Lower leg skin (tissue), 4 donors: ENCODE data around the gene PPP6R3. TPM values are rescaled to one million over a fixed set of nuclear protein-coding genes. Genes with fewer than 3 reads are reported as not detected.

ENCODE experiments used
- DNase-seq, 2 donors: peaks; one replicate each; pipeline ENCODE4 v3.0.0-alpha.2; 2019; ENCODE audit warnings: low spot score in 2 of 2
- H3K4me3 ChIP-seq: fragments of 200-600 bp; sonication (generic); 2 replicates; pipeline ENCODE4 v1.5.1; 2017; ENCODE audit warnings: mild to moderate bottlenecking, low read depth; ENCODE audit not compliant: poor library complexity, severe bottlenecking
- POLR2A ChIP-seq, 2 donors: fragments of 450-650 bp; IDR thresholded peaks; one replicate each; pipeline ENCODE4 v1.6.1; 2016 to 2017; ENCODE audit warnings: antibody characterized with exemption in 2 of 2, mild to moderate bottlenecking in 1 of 2, moderate library complexity in 1 of 2
- WGBS, 2 donors: methylation state at CpG; one replicate each; pipeline ENCODE4 v1.1.5; 2018; 5-methylcytosine and 5-hydroxymethylcytosine counted together
- intact Hi-C: fragments of 100-400 bp; cut with DNase I; formaldehyde crosslinking; loops from one replicate; pipeline ENCODE4 v1.15.0; 2023; ENCODE audit warnings: low total_unique reads
- total RNA-seq, 4 donors: library from RNA; depleted of rRNA; stranded (reverse); fragments of >200 nt; gene quantifications; one replicate each; pipeline ENCODE4 v1.1.0, GENCODE V29; 2016
- TF ChIP-seq, protein P1 (sequence below), 3 donors: fragments of 450-650 bp; IDR thresholded peaks; one replicate each; pipeline ENCODE4 v1.5.1; 2016; ENCODE audit warnings: antibody characterized with exemption in 3 of 3, mild to moderate bottlenecking in 3 of 3, moderate library complexity in 2 of 3

The PPP6R3 gene
- total RNA-seq, 4 donors from 2014 or later = 74.2 to 119 (median 88.6) TPM

DNA sequence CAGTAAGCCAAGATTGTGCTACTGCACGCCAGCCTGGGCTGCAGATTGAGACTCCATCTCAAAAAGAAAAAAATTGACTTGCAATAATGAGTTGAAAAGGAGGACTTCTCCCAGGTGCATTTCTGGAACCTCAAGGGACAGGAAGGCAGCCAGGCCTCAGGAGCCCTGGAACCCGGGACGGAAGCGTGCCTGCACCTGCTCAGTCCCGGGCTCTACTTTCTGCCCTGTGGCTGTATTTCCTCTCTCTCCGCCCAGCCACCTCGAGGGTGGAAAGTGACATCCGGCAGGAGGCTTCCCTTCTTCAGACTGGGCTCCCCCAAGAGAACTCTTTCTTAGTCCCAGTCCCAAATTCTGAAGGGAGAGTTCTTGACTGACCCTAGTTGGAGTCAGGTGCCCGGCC, 203.6 kb downstream of the PPP6R3 start:
- no peak overlapping the region for H3K4me3 ChIP-seq
- intact Hi-C loops = no loop called here
- no peak for TF ChIP-seq POLR2A (IDR thresholded peaks at IDR 0.05)
- TF ChIP-seq, protein P1, sequence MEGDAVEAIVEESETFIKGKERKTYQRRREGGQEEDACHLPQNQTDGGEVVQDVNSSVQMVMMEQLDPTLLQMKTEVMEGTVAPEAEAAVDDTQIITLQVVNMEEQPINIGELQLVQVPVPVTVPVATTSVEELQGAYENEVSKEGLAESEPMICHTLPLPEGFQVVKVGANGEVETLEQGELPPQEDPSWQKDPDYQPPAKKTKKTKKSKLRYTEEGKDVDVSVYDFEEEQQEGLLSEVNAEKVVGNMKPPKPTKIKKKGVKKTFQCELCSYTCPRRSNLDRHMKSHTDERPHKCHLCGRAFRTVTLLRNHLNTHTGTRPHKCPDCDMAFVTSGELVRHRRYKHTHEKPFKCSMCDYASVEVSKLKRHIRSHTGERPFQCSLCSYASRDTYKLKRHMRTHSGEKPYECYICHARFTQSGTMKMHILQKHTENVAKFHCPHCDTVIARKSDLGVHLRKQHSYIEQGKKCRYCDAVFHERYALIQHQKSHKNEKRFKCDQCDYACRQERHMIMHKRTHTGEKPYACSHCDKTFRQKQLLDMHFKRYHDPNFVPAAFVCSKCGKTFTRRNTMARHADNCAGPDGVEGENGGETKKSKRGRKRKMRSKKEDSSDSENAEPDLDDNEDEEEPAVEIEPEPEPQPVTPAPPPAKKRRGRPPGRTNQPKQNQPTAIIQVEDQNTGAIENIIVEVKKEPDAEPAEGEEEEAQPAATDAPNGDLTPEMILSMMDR (IDR thresholded peaks at IDR 0.05) = no peak
- DNase-seq = no peak
- WGBS, 2 donors = 63 to 71% methylated on average over 9 of the region's 9 CpGs

DNA sequence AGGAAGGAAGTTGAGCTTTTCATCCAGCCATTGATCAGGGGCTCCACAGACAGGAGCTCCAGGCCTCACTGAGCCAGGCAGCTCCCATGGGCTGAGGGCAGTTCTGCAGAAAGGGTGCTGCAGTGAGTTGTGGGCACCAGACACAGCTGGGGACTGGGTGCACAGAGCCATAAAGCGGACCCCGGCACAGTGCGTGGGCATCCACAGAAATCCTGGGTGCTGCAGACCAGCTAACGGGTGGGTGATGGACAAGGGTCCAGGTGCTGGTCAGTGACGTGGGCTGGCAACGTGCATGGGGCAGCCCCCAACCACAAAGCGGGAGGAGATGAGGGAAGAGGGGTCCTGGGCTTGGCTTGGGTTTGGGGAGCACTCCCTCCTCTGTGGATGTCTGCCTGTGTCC, 204.4 kb downstream of the PPP6R3 start:
- no peak for DNase-seq
- TF ChIP-seq, protein P1 (IDR thresholded peaks at IDR 0.05) = no peak
- no peak for TF ChIP-seq POLR2A (IDR thresholded peaks at IDR 0.05)
- no peak overlapping the region for H3K4me3 ChIP-seq
- 90 to 94% methylated on average over 7 of the region's 7 CpGs for WGBS, 2 donors
- intact Hi-C loops = no loop called here

Other genes with a start within 250 kb of the PPP6R3 start
- 10 to 100 TPM; 26.3 to 34.9 (median 34.0) TPM for gene KMT5B, start 247.5 kb upstream of the PPP6R3 start, total RNA-seq
- 10 to 100 TPM; 12.5 to 37.8 (median 16.2) TPM for gene C11orf24, start 188.8 kb upstream of the PPP6R3 start, total RNA-seq
- 10 to 100 TPM; 25.0 to 53.5 (median 29.3) TPM for gene LRP5, start 148.2 kb upstream of the PPP6R3 start, total RNA-seq
- gene GAL, start 223.8 kb downstream of the PPP6R3 start, total RNA-seq = 10 to 100 TPM in 2 of 4 donors, 1 to 10 TPM in 2; 4.7 to 59.1 (median 20.9) TPM